ENCODE measurements around the gene PARP8.

DNA sequence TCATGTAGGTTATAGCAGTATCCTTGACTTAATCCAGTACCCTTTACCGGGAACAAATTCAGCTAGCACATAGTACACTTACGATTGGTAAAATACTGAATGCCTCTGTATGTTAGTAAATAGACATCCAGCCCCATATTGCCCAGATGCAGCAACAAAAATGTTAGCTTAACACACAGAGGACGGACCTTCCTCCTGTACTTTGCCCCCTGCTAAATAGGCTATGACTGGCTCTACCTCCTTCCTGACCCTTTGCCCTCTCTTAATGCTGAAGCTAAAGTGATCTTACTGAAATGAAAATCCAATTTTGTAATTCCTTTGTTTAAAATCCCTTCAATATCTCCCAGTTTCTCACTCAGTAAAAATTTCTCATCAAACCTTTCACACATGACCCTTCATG lies 183.1 kb downstream of the PARP8 start:
- no peak for TF ChIP-seq TAF1 (IDR thresholded peaks at IDR 0.05; ENCODE audit: borderline replicate concordance, insufficient read depth, low read length)
- no peak for TF ChIP-seq POLR2AphosphoS5 (IDR thresholded peaks at IDR 0.05; ENCODE audit: low read depth, low read length)
- TF ChIP-seq FOXP2 (optimal IDR thresholded peaks at IDR 0.05; ENCODE audit: borderline replicate concordance, extremely low read depth, extremely low read length, insufficient read depth), result no peak
- TF ChIP-seq, protein P1, sequence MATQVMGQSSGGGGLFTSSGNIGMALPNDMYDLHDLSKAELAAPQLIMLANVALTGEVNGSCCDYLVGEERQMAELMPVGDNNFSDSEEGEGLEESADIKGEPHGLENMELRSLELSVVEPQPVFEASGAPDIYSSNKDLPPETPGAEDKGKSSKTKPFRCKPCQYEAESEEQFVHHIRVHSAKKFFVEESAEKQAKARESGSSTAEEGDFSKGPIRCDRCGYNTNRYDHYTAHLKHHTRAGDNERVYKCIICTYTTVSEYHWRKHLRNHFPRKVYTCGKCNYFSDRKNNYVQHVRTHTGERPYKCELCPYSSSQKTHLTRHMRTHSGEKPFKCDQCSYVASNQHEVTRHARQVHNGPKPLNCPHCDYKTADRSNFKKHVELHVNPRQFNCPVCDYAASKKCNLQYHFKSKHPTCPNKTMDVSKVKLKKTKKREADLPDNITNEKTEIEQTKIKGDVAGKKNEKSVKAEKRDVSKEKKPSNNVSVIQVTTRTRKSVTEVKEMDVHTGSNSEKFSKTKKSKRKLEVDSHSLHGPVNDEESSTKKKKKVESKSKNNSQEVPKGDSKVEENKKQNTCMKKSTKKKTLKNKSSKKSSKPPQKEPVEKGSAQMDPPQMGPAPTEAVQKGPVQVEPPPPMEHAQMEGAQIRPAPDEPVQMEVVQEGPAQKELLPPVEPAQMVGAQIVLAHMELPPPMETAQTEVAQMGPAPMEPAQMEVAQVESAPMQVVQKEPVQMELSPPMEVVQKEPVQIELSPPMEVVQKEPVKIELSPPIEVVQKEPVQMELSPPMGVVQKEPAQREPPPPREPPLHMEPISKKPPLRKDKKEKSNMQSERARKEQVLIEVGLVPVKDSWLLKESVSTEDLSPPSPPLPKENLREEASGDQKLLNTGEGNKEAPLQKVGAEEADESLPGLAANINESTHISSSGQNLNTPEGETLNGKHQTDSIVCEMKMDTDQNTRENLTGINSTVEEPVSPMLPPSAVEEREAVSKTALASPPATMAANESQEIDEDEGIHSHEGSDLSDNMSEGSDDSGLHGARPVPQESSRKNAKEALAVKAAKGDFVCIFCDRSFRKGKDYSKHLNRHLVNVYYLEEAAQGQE (IDR thresholded peaks at IDR 0.05; ENCODE audit: insufficient read depth in 1 of 2, low read depth in 2 of 2, low read length in 2 of 2), result no peak
- no peak for TF ChIP-seq SIN3A (IDR thresholded peaks at IDR 0.05; ENCODE audit: borderline replicate concordance, insufficient read depth, low read length)
